ENCODE results near the gene PXN.
A peak's percentile ranks its signal among the peaks of the same experiment; 100 is the strongest.

The PXN gene

DNA sequence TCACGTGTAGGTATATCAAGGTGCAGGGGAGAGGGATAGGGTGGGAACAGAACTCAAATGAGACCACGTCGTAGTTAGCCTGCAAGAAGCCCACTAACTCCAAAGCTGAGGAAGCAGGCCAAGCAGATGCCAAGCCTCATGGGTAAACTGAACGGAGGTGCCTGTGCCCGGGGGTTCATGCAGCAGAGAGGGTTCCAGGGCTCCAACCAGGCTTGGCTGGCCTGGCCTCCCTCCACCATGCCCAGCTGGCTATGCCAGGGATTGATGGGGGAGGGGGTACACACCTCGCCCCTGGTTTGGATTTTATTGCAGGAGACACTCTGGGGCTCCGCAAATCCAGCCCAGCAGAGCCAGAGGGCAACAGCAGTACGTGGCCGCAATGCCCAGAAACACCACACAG lies 27.3 kb downstream of the PXN start:
- TF ChIP-seq GATA3 (IDR thresholded peaks at IDR 0.05; ENCODE audit: low read depth, low read length): no peak
- TF ChIP-seq GATA2 (IDR thresholded peaks at IDR 0.05; ENCODE audit: low read depth, low read length): no peak

DNA sequence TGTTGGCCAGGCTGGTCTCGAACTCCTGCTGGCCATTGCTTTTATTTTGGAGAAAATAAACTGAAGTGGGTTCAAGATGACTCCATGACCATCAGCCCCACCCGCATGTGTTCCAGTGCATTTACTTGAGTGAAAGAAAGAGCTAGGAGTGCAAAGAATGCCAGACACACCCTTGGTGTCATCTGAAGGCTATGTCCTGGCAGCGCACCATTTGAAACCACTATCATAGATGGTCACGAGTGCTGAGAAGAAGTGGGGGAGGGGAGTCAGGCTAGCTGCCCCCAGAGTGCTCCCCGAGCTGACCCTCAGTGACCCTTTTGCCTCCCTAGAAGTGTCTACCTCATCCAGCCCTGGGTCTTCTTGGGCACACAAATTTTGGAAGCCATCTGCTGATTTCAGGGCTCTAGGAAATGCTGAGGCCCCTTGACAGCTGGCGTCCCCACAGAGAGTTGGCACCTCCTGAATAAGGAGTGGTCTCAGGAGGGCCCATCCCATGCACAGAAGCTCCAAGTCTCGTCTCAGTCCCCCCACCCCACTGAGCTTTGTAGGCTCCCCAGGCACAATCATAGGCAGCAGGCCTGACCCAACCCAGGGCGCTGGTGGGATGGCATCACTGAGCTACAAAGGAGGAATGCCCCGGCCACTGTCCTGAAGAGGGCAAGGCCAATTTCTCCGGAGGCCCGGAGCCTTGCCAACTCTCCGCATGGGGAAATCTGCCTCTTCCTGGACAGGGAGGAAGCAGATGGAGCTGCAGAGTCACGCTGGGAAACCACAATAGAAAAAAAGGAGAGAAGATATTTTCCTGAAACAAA lies 28.0 kb downstream of the PXN start:
- TF ChIP-seq GATA2 (IDR thresholded peaks at IDR 0.05; ENCODE audit: low read depth, low read length) (no peak), GATA3 (IDR thresholded peaks at IDR 0.05; ENCODE audit: low read depth, low read length) (no peak)

DNA sequence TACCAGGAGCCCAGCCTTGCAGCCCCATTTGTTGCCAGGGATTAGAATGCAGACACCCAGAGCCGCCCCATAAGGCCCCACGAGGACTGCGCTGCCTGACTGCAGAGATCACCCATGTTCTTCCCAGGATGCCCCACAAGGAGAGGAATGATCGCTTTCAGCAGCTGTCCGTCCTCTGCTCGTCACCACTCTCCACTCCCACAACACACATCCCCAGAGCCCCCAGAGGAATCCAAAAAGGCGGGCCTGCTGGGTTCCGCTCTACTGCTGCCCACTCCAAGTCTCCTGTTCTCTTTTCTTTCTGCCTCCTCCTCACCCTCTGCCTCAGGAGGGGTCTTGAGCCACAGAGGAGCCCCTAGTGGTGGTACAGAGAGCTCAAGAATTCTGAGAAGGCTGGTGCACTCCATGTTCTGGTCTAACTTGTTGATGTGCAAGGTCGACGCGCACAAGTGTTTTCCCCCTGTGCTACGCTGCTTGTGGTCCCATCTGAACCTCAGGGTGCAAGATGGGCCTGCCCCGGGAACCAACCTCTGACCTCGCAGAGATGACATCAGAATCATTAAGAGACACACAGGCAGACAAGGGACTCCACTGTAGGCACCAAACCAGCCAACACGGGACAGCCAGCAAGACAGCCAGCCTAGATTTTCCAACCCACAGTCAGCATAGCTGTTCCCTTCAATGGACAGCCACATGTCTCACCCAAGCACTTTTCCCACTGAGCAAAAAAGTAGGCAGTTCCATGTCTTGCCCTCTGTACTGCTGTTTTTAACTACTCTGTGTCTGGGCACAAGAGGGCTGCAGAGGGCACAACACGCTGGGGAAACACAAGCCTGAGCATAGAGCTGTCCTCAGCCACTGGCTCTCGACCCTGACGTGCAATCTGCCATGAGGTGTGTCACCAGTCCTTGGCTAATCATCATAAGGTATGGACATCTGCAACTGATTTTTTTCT lies 29.9 kb downstream of the PXN start:
- no peak for TF ChIP-seq GATA3 (IDR thresholded peaks at IDR 0.05; ENCODE audit: low read depth, low read length)
- no peak for TF ChIP-seq GATA2 (IDR thresholded peaks at IDR 0.05; ENCODE audit: low read depth, low read length)

DNA sequence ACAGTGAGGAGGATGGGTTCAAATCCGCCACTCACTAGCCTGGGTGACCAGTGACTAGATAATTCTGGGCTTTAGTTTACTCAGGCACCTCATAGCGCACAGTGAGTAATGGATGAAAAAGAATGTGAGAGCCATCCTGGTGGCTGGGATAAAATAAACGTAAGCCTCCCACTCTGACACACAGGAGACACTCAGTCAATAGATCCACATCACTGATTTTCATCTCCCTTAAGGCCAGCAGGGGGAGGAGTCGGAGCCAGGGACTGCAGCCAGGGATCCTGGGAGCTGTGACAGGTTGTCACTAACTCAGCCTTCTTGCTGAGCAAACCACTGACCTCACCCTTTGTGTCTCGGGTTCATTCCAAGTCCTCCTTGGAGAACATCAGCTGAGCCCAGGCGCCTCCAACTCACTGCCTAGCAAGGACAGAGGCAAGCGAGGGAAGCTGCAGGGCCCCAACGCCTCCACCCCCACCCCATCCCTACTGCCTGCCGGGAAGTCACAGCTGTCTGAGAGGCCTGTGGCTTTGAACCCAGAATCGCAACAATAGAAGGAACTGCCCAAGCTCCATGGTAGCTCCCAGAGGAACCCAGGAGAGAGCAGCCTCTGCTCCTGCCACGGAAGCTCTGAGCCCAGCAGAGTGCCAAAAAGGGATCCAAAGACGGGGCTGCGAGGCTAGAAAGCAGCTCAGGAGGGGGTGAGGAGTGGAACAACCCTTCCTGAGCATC lies 30.7 kb downstream of the PXN start:
- TF ChIP-seq GATA2 (IDR thresholded peaks at IDR 0.05; ENCODE audit: low read depth, low read length): peak; percentile 55
- no peak for TF ChIP-seq GATA3 (IDR thresholded peaks at IDR 0.05; ENCODE audit: low read depth, low read length)

DNA sequence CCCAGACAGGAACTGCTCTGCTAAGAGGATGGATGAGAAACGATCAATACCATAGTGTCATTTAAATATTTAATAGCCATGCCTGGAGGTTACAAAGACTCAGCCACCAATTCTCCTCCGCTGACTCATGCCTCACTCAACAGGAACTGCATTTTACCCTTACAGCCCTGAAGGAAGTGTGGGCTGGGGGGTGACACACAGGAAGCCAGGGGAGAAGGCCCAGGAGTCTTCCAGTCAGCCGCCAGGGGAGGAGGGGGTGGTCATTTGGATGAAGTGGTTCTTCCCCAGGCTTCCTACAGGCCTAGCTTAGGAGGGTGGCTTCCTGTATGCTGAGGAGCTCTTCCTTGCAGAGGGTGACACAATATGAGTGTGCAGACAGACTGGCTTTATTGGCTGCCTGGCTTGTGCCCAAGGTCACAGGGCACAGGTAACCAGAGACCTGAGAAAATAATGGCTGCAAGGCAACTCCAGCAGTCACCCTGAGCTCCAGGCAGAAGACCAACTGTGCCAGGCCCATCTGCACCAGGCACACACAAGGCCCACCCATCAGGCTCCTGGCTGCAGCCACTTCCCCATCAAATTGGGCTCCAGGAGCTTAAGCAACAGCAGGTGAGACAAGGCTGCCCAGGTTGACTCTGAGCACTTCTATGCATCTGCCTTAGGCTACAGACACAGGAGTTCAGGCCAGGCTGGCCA lies 34.1 kb downstream of the PXN start:
- no peak for TF ChIP-seq GATA3 (IDR thresholded peaks at IDR 0.05; ENCODE audit: low read depth, low read length)

DNA sequence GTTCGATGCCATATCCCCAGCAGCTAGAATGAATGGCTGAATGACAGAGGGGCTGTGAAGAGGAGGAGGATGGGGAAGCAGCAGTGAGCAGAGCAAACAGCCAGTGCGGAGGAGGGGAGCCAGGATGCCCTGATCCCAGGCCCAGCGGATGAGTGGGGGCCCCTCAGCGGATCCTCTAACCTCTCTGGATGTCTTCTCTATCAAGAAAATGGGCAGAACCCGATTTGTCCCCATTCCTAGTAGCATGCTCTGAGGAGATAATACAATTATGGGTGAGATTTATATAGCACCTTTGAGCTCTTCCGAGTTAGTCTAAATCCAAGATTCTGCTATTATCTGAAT lies 34.6 kb downstream of the PXN start:
- TF ChIP-seq GATA3 (IDR thresholded peaks at IDR 0.05; ENCODE audit: low read depth, low read length): no peak
- TF ChIP-seq GATA2 (IDR thresholded peaks at IDR 0.05; ENCODE audit: low read depth, low read length): no peak

DNA sequence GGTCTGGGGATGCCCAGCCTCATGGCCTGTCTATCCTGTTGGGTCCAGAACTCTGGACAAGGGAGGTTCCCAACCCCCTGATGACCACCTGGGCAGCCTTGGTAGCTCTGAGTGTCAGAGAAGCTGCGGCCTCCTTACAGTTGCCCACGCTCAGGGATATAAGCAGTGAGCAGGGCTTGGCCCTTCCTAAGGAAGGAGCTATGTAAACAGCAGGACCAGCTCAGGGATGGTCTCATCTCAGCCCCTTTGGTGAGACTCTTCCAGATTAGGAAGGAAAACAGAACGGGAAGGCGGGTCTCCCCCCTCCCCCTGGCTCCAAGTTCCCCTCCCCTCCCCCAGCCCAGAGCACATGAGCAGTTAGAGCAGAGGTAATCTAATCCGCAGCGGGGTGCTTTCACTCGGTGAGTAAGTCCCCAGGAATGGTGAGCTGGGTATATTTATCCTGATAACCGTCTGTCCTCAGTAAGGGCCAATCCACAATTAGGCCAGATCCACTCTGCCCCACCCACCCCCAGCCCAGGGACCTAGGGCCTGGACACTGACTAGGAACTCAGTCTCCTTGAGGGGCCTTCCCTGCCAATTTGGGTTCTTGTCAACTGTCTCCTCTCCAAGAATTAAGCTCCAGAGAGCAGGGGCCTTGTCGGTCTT lies 35.1 kb downstream of the PXN start:
- TF ChIP-seq GATA2 (IDR thresholded peaks at IDR 0.05; ENCODE audit: low read depth, low read length): no peak
- TF ChIP-seq GATA3 (IDR thresholded peaks at IDR 0.05; ENCODE audit: low read depth, low read length): no peak

DNA sequence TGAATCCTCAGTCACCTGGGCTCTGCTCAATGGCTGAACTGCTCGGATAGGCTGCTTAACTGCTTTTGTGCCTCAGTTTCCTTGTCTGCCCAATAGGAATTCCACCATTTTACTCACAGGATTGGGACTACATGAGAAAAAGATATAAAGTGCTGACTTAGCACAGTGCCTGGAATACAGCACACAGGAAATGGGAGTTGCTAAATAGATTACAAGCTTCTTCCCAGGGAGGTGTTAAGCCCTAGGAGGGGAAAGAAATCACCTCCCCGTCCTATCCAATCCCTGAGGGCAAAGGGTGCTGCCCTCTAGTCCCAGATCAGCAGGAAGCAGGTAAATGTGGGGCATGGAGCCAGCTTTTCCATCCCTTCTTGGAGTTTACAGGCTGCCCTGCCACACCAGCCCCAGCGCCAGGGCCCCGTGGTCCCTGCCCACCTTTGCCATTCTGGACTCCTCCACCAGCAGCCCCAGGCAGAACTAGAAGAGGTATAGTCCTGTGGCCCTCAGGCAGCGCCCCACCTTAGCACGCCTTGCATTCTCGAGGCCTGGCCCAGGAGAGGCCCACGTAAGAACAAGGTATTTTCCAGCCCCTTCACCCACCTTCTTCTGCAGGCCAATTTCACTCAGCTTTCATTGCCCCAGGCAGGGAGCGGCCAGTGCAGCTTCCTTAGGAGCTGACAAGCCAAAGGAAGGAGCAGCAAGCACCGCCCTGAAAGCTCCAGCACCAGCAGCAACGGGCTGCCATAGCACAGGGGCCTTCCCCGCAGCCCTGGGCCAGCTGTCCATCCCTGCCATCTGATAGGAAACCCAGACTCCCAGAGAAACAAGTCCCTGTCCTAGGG lies 35.8 kb downstream of the PXN start:
- TF ChIP-seq GATA3 (IDR thresholded peaks at IDR 0.05; ENCODE audit: low read depth, low read length) (no peak), GATA2 (IDR thresholded peaks at IDR 0.05; ENCODE audit: low read depth, low read length) (peak; percentile 78)

DNA sequence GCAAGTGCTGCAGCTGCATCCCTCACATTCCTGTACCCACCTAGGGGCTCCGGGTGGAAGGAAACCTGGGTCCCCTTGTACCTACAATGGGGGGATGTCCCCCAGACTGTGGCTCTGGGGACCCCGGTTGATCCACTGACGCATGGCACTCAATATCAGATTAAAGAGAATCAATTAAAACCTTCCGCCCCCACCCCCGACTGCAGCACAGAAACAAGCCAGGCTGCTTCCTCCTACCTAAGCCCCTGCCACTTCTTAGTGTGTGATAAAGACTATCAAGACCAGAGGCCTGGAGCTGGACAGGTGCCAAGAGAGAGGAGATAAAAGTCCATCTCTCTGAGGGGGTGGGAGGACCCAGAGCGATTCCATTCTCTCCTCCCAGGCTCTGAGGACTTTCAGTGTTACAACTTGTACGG lies 36.5 kb downstream of the PXN start:
- TF ChIP-seq GATA2 (IDR thresholded peaks at IDR 0.05; ENCODE audit: low read depth, low read length) (no peak), GATA3 (IDR thresholded peaks at IDR 0.05; ENCODE audit: low read depth, low read length) (no peak)

DNA sequence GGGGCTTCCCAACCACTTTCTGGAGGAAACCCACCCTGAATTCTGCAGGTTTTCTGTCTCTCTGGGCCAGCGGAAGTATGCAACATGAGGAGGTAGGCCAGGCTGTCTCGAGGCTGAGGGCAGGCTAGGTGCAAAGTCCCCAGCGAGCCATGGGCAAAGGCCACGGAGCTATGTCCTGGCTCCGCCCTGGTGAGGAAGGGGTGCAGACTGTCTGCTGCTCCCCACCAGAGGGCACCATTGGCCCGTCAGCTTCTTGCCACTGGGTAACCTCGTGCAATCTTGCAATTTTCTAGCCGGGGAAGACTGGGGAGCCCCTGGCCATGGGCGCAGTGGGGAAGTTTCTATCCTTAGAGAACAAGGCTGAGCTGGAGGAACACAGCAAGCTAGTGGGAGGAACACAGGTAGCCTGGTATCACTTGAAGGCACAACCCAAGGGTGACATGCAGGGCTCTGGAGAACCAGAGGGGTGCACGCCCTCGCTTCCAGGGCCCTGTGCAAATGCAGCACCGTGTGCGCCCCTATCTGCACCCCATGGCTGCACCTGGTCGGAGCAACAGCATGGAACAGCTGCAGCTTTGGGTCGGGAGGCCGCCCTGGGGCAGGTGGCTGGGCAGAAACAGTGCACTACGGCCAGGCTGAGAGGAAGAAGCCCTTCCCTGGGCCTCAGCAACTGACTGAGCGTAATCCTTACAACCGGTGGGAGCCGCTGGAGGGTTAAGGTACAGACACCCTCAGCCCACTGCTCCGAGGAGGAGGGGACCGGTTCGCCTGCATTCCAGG lies 37.0 kb downstream of the PXN start:
- TF ChIP-seq GATA3 (IDR thresholded peaks at IDR 0.05; ENCODE audit: low read depth, low read length) (no peak), GATA2 (IDR thresholded peaks at IDR 0.05; ENCODE audit: low read depth, low read length) (no peak)

DNA sequence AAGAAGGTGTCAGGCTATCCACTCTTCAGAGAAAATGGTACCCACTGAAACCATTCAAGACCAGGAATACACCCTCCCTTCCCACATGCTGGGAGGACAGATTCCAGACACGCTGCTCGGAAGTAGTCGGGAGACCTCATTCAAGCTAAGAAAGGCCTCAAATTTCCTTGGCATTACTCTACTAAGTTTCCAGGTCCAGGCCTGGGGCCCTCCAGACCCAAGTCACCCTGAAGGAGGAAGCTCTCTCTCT lies 37.6 kb downstream of the PXN start:
- no peak for TF ChIP-seq GATA3 (IDR thresholded peaks at IDR 0.05; ENCODE audit: low read depth, low read length)
- no peak for TF ChIP-seq GATA2 (IDR thresholded peaks at IDR 0.05; ENCODE audit: low read depth, low read length)

Measured in SH-SY5Y (cell line).